ENCODE results near the gene KCNQ5. TPM values are rescaled to one million over a fixed set of nuclear protein-coding genes. Genes with fewer than 3 reads are reported as not detected.
A peak's percentile ranks its signal among the peaks of the same experiment; 100 is the strongest.
"Not testable (repeated sequence)": the region's sequence is repeated elsewhere in the genome, so short reads cannot be mapped to it uniquely, and the experiment has no call there.

KCNQ5 gene
- under 1 TPM; 0.22 to 0.56 TPM for total RNA-seq

DNA sequence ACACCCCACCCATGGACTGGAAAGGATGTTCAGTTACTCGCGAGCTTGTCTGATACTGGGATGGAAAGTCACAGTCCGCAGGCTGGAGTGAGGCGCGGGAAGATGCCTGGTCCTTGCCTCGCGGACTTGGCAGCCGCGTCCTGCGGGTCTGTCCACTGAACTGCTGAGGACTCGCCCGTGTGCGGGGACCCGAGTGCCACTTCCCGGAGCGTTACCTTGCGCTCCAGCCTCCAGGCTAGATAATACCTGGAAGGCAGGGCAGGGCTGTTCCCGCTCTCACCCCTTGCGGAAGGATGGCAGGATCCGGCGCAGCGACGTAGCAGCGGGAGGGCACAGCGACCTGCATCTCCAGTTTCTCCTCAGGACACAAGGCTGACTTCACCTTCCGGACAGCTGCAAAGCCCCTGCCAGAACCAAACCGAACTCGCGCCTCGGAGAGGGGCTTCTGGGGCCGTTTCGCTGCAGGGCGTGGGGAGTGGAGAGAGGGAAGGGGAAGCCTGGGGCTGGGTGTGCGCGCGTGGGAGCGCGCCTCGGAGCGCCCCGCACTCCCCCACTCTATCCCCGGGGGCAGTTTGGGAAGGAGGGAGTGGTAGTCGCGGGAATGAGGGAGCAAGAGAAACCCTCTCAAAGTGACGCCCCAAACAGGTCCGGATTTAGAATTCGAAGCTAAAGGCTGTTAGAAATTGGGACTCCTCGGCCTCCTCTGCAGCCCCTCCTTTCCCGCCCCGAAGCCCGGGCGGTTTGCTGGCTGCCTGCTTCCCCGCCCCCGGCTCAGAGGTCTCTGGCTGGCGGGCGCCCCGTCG, at the start of gene KCNQ5:
Gene KCNQ5 (plus strand): TSS at position 774 of the 803 bp plus-strand sequence.
- Histone ChIP-seq H3K4me1 (no peaks in the 10 kb centered on the region), H3K9ac (ENCODE audit: low read depth in 2 of 2, low read length in 2 of 2) (peak within 1 kb of the TSS in 1 of 2 donors; percentile 39), H3K27ac (no peak within 1 kb of the TSS), H3K9me3 (no peaks in the 10 kb centered on the region), H3K27me3 (peaks cover 37% of the 10 kb centered on the region), H3K36me3 (no peaks in the 10 kb centered on the region), H3K4me3 (peak within 1 kb of the TSS; percentile 35)
- DNase-seq, result no peak
- TF ChIP-seq, protein P1, sequence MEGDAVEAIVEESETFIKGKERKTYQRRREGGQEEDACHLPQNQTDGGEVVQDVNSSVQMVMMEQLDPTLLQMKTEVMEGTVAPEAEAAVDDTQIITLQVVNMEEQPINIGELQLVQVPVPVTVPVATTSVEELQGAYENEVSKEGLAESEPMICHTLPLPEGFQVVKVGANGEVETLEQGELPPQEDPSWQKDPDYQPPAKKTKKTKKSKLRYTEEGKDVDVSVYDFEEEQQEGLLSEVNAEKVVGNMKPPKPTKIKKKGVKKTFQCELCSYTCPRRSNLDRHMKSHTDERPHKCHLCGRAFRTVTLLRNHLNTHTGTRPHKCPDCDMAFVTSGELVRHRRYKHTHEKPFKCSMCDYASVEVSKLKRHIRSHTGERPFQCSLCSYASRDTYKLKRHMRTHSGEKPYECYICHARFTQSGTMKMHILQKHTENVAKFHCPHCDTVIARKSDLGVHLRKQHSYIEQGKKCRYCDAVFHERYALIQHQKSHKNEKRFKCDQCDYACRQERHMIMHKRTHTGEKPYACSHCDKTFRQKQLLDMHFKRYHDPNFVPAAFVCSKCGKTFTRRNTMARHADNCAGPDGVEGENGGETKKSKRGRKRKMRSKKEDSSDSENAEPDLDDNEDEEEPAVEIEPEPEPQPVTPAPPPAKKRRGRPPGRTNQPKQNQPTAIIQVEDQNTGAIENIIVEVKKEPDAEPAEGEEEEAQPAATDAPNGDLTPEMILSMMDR (IDR thresholded peaks at IDR 0.05), result no peak
- intact Hi-C loops (cut with DNase I), result no loop called here

DNA sequence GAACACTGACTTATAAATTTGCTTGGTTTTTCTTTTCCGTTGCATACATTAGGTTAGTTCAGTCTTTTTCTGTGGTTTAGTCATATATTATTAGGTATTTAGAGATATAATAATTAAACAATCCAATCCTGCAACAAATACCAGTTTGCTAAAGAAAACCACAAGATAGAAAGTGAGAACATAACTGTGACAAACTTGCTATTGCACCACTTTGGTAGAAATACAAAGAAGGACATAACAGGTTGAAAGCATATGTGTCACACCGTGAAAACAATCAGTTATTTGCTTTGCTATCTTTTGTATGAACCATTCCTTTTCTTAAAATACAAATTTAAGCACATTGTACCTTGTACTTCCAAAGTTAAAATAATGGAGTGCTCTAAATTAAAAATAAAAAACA, 42.0 kb upstream of the KCNQ5 start:
- Histone ChIP-seq H3K4me3 (no peak overlapping the region), H3K27ac (no peak overlapping the region), H3K9me3 (no peaks in the 10 kb centered on the region), H3K9ac (ENCODE audit: low read depth in 2 of 2, low read length in 2 of 2) (no peak overlapping the region), H3K4me1 (no peaks in the 10 kb centered on the region), H3K36me3 (no peaks in the 10 kb centered on the region), H3K27me3 (no peaks in the 10 kb centered on the region)
- no peak for DNase-seq
- TF ChIP-seq, protein P1 (IDR thresholded peaks at IDR 0.05), result no peak
- intact Hi-C loops (cut with DNase I), result no loop called here

DNA sequence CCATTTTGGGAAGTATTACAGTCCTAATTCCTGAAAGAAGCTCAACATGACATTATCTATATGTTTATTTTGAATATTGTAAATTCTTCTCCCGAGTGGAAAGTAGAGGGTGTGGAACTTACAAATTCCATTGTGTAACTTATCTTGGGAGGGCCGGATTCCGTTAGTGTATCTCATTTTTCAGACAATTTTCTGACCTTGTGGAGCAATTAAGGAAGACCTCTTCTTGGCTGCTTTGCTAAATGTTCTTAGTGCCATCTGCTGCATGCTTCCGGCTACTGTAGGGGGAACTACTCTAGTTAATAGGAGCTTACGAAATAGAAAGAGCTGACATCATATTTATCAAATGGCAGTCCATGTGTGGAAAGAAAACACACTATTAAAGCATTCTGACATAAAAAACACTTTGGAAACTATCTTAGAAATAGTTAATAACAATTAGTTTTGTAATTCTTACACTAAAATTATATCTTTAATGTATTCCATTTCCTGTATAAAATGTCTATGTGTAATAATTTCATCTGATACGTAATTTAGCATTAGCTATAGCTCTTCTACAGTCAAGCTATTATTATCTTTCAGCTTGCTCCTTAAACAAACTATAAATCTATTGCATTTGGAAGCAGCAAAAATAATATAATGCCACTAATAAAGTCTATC, 41.5 kb upstream of the KCNQ5 start:
- intact Hi-C loops (cut with DNase I), result no loop called here
- Histone ChIP-seq H3K9me3 (no peaks in the 10 kb centered on the region), H3K9ac (ENCODE audit: low read depth in 2 of 2, low read length in 2 of 2) (no peak overlapping the region), H3K4me1 (no peaks in the 10 kb centered on the region), H3K4me3 (no peak overlapping the region), H3K36me3 (no peaks in the 10 kb centered on the region), H3K27ac (no peak overlapping the region), H3K27me3 (no peaks in the 10 kb centered on the region)
- TF ChIP-seq, protein P1 (IDR thresholded peaks at IDR 0.05), result no peak
- DNase-seq, result no peak

DNA sequence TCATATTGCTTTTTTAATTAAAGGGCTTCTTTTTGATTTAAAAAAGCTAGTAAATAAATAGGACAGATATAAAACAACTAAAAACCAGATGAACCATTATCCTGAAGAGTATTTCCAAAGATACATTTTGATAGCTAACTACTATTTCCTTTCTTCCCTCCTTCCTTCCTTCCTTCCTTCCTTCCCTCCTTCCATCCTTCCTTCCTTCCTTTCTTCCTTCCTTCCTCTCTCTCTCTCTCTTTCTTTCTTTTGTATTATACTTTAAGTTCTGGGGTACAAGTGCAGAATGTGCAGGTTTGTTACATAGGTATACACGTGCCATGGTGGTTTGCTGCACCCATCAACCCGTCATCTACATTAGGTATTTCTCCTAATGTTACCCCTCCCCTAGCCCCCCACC, 40.9 kb upstream of the KCNQ5 start:
- H3K27ac ChIP-seq; H3K4me3 ChIP-seq; H3K9ac ChIP-seq (ENCODE audit: low read depth in 2 of 2, low read length in 2 of 2); H3K27me3 ChIP-seq; DNase-seq; H3K9me3 ChIP-seq; intact Hi-C loops (cut with DNase I); H3K36me3 ChIP-seq; H3K4me1 ChIP-seq: not testable (repeated sequence)

DNA sequence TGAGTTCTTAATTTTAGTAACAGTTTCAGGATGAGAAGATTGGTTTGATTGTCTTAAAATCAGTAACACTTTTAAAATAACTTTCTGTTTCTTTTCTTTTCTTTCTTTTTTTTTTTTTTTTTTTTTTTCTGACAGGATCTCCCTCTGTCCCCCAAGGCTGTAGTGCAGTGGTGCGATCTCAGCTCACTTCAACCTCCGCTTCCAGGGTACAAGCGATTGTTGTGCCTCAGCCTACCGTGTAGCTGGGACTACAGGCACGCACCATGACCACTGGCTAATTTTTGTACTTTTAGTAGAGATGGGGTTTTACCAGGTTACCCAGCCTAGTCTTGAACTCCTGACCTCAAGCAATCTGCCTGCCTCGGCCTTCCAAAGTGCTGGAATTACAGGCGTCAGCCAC, 33.7 kb upstream of the KCNQ5 start:
- H3K4me3 ChIP-seq, result no peak overlapping the region
- H3K9me3 ChIP-seq, result no peaks in the 10 kb centered on the region
- H3K27me3 ChIP-seq, result no peaks in the 10 kb centered on the region
- H3K36me3 ChIP-seq, result no peaks in the 10 kb centered on the region
- H3K4me1 ChIP-seq, result no peaks in the 10 kb centered on the region
- no peak overlapping the region for H3K27ac ChIP-seq
- intact Hi-C loops (cut with DNase I), result no loop called here
- DNase-seq, result no peak
- TF ChIP-seq, protein P1 (IDR thresholded peaks at IDR 0.05), result no peak
- no peak overlapping the region for H3K9ac ChIP-seq (ENCODE audit: low read depth in 2 of 2, low read length in 2 of 2)

DNA sequence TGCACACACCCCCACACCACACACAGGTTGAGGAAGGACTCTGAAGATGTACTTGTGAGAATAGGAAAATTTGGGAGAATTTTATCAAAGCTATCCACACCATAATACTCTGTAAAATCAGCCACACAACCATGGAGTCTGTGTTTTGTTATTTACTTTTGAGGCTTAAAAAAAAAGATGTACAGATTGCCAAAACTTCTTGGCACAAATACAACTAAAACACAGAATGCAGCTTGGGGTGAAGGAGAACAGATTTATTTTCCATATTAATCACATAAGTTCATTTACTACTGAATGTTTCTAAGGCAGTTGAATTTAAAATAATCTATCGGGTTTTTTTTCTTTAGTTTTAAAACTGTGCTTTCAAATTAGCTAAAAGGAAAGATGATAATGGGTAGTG, 32.8 kb upstream of the KCNQ5 start:
- TF ChIP-seq, protein P1 (IDR thresholded peaks at IDR 0.05), result no peak
- no peak overlapping the region for H3K4me3 ChIP-seq
- no peaks in the 10 kb centered on the region for H3K4me1 ChIP-seq
- H3K9ac ChIP-seq (ENCODE audit: low read depth in 2 of 2, low read length in 2 of 2), result no peak overlapping the region
- no peaks in the 10 kb centered on the region for H3K9me3 ChIP-seq
- H3K36me3 ChIP-seq, result no peaks in the 10 kb centered on the region
- no peak for DNase-seq
- no peaks in the 10 kb centered on the region for H3K27me3 ChIP-seq
- H3K27ac ChIP-seq, result no peak overlapping the region
- intact Hi-C loops (cut with DNase I), result no loop called here
